KBM-7 (cell line): ENCODE results near the gene MEX3C.

Experiments used
- DNase-seq: peaks from one replicate; pipeline ENCODE4 v3.0.0-alpha.2; 2015
- in situ Hi-C: fragments of 300-500 bp; cut with MboI; formaldehyde crosslinking; loops from 2 replicates; pipeline ENCODE4 v1.14.3; 2020; ENCODE audit warnings: low sequenced_read_pairs, low pct_unique_long_range_greater_than_20kb, mixed read lengths

Gene MEX3C

DNA sequence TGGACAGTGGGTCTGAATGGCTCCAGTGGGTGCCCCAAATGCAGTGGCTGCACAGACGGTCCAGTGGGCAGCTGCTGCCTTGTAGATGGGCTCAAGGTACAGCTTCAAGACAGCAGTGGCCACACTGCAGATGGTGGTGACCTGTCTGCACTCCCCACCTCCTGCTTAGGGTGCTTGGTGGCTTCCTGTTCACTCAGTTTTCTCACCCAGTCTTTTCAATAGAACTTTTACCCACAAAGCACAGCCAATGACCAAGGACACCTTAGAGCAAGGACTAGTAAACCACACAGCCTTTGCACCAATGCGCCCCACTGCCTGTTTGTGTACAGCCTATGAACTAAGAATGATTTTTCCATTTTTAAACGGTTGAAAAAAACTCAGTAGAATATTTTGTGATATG is 34.9 kb downstream of the MEX3C start:
- in situ Hi-C loops = no loop called here

DNA sequence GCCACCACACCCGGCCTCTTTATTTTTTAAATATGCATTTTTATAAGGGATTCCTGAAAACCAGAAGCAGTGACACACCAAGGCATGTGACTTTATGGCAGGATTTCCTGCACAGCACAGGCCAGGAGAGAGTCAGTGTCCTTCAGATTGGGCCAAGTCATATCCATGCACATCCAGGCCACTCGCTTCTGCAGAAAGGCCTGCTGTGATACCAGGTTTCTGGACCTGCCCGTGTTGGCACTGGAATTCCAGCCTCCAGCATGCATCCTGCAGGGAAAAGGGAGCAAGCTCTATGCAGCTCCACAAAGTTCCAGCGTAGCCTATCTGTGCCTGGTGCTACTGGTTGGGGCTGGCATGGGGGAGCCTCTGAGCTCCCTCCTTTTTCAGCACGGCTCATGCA is 36.8 kb downstream of the MEX3C start:
- in situ Hi-C loops = no loop called here
- no peak for DNase-seq

More for the DNA sequence above, 34.9 kb downstream of the MEX3C start:
- no peak for DNase-seq

DNA sequence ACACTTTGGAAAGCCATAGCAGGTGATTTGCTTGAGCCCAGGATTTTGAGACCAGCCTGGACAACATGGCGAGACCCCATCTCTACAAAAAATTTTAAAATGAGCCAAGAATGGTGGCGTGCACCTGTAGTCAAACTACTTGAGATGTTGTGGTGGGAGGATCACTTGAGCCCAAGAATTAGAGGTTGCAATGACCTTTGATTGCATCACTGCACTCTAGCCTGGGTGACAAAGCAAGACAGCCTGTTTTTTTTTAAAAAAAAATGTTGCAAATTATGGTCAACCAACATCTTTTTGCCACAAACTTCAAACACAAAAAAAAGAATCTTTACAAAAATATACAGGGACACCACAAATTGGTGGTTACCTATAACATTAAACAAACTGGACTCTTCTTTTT is 40.3 kb downstream of the MEX3C start:
- DNase-seq = no peak
- in situ Hi-C loops = no loop called here

DNA sequence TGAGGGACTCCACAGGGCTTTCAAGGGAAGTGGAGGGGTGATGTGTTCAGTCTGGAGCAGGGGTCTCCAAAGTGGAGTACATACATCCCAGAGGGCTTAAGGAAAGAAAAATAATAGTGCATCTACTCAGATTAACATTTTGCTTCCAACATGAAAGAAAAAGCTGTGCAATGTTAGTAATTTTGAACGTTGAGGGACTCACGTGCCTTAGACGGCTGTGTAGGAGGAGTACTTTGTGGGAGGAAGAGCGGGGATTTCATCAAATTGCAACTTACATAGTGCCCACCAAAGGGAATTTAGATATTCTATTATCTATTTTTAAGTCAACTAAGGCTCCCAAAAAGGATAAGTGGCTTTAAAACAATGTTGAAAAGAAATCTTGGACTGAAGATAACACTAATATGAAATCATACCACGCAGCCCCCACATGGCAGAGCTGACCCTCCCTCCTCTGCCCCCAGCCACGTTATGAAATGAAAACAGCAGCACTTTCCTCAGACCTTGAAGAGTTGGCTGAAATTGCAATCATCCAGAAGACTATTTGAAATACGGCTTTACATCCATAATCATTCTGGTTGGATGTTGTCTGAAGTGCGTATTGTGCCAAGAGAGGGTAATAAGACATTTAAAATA is 42.9 kb downstream of the MEX3C start:
- no peak for DNase-seq
- in situ Hi-C loops = no loop called here

DNA sequence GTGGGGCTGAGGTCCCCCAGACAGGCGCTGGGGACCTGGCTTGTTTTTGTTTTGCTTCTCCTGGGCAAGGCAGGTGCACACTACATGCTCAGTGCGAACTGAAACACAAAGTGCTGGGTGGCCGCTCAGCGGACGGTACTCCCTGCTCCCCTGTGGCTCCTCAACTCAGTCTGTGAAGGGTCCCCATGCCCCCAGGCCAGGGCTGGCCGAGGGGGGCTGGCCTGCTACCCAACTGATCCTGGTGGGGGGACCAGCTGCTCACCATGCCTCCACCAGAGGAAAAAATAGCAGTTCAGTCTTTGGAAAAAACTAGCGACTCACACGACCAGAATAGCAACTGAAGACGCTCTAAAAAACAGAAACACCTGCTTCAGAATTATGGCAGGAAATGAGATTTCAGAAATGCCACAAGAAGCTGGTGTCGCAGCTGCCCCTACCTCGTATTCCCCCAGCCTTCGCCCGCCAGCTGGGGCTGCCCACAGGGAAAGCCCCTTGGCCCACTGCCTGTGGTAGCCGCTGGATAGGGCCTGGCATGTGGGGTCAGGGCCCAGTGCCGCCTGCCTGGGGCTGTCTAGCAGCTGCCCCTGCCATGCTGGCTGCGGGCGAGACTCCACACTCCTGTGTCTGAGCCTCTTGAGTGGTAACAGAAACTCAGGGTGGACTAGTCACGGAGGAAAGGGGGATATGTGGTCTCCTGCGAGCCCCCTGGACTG is 43.7 kb downstream of the MEX3C start:
- peak; percentile 11 for DNase-seq
- in situ Hi-C loops = no loop called here

DNA sequence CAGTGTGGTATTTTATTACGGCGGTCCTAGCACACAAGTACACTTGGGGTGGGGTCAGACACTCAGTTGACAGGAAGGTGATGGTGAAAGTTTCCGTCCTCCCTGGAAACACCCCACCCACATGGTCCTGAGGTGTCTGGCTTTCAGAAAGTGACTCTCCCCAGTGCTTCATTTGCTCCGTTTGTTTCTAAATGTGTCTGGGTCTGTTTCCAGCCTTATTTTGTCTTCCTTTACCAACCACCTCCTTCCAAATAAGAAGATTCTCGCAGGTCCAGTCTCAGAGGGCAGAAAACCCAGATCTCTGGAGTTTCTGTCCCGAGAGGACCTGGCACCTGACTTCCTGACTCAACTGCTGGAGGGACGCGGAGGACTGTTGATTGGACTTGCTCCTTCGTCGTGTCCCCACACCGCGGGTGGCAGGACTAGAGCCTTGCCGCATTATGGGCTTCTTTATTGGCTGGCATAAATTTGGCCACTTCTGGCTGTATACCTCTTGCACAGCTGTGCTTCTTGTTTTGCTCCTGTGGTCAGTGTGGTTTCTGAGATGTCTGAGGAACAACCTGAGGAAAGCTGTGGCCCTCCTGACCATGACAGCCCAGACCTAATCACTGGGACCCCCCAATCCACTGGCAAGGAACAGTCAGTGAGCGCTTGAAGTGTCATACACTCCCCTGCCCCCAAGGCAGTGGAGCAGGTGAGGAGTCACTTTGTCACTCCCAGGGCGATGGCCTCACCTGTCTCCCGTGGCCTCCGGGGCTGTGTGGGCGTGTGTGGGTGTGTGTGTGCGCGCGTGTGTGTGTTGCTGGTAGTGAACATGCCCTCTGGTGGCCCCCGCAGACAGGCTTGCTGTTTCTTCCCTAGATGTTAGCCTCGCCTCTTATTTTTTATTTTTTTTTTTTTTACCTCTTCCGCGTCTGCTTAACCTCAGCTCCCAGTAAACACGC is 45.6 kb downstream of the MEX3C start:
- in situ Hi-C loops = no loop called here
- DNase-seq = peak; percentile 24

DNA sequence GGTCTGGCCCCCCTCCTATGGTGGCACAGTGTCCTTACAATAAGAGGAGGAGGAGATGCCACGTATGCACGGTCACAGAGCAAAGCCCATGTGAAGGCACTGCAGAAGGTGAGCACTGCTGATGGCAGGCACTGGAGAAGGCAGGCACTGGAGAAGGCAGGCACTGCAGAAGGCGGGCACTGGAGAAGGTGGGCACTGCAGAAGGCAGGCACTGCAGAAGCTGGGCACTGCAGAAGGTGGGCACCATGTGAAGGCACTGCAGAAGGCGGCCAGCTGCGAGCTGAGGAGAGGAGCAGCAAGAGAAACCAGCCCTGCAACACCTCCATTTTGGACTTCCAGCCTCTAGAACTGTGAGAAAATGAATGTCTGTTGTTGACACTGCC is 46.3 kb downstream of the MEX3C start:
- DNase-seq = no peak
- in situ Hi-C loops = no loop called here

DNA sequence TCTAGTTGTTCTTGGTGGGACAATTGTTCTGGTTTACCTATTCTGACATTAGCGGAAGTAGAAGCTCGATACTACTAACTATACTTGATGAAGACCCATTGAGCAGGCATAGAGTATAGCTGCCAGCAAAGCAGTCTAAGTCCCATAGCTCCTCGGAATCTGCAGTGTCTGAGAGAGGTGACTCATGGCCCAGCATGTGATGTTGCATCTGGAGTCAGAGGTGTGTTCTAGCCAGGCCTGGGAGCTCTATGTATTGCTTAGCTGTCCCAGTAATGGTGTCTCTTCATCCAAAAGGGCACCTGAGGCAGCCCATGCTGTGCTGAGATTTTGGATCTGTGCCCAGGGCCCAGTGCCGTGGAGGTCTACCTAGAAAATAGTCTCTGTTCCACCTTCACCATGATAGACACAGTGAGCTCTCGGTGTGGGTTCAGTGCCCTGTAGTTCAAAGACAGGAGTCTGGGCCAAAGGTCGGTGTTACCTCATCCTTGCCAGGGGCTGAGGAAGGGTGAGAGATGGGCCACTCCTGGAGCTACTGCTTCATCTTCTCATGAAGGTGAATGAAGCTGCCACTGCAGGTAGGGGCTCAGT is 47.3 kb downstream of the MEX3C start:
- in situ Hi-C loops = no loop called here
- DNase-seq = no peak

DNA sequence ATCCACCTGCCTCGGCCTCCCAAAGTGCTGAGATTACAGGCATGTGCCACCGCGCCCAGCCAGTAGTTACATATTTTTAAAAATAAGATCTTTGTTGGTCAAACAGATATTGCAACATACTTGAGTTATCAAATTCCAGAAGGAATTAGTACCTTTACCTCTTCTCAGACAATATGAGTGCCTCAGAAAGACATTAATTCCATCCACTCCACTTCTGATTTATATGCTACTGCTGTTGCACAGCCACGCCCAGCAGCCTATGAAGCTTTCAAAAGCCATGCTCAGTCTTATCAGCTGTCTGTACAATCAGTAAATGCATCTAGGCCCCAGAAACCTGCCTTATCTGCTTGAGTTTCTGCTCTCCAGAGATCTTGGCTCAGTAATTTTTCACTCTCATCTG is 47.8 kb downstream of the MEX3C start:
- in situ Hi-C loops = no loop called here

DNA sequence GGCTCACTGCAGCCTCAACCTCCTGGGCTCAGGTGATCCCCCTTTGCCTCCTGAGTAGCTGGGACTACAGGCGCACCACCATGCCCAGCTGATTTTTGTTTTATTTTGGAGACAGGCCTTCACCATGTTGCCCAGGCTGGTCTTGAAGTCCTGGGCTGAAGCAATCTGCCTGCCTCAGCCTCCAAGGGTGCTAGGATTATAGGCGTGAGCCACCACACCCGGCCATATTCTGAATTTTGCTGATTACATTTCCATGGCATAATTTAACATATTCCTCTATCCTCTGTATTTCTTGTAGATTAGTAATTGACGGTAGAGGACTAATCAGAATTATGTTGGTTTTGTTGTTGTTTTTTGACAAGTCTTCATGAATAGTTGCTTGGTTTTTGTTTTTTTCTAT is 50.6 kb downstream of the MEX3C start:
- in situ Hi-C loops = no loop called here
- no peak for DNase-seq

More for the DNA sequence above, 47.8 kb downstream of the MEX3C start:
- no peak for DNase-seq

DNA sequence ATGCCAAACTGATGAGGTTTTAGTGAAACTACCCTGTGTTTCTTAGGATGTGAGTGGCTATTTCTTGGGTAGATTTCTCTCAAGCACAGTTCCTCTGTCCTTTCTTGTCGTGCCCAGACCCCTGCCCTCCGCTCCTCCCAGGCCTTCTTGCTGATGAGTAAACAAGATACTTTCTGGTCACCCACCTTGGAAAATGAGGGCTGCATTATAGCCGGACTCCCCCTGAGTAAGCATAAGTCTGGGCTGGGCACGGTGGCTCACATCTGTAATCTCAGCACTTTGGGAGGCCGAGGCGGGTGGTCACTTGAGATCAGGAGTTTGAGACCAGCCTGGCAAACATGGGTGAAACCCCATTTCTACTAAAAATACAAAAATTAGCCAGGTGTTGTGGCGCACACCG is 58.5 kb downstream of the MEX3C start:
- DNase-seq = no peak
- in situ Hi-C loops = no loop called here

DNA sequence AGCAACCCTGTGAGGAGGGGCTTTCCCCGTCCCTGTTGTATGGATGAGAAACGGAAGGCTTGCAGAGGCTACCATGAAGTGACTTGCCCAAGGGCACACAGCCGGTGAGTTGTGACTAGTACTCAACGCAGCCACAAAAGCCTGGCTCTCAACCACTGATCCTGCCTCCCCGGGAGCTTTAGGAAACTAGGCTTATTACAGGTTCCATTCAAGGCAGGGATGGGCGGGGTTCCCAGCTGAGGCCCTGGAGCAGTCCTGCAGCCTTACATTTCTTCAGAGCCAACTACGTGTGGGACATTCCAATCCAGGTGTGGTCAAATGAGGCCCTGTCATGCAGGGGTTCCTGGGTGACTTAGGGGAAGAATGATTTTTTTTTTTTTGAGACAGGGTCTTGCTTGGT is 59.6 kb downstream of the MEX3C start:
- no peak for DNase-seq
- in situ Hi-C loops = no loop called here

DNA sequence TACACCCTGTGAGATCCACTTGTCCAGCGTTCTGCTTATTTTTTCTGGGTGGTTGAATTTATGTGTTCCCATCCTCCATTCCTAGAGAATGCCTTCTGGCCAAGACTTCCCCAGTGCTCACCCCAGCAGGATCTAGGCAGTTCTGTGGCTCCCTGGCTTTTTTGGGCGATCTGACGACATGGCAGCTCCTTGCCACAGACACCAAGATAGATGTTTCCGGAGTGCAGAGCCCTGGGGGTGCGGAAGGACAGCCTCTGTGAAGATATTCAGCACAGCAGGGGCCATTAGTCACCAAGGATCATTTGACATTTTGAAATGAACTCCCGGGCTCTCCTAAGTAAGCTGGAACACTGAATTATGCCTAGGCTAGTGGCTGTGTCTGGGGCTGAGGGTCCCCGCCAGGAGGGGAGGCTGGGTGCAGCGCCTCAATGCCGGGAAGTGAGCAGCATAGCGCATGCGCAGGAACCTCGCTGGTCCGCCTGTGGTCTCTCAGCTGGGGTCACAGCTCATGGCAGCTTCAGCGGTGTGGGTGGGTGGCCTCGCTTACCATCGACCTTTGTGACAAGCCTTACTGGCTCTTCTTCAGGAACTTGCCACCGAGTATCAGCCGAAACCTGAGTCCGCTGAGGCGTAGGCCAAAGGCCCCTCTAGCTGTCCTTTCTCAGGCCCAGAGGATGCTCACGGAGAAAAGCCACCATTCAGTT is 60.3 kb downstream of the MEX3C start:
- DNase-seq = no peak
- in situ Hi-C loops = no loop called here

DNA sequence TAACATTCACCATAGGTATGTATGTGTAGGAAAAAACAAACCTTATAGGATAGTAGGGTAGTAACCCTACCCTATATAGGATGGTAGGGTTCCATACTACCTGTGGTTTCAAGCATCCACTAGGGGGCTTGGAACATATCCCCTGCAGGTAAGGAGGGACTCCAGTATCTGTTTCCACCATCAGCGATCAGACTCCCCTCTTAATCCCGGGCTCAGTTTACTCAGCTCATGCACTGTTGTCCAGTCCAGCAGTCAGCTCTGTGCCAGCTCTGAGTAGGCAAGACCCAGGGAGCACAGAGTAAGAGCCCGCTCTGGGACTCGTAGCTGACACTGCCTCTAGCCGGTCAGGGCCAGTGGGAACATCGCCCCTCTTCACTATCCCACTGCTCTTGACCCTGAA is 61.7 kb downstream of the MEX3C start:
- in situ Hi-C loops = no loop called here
- no peak for DNase-seq

DNA sequence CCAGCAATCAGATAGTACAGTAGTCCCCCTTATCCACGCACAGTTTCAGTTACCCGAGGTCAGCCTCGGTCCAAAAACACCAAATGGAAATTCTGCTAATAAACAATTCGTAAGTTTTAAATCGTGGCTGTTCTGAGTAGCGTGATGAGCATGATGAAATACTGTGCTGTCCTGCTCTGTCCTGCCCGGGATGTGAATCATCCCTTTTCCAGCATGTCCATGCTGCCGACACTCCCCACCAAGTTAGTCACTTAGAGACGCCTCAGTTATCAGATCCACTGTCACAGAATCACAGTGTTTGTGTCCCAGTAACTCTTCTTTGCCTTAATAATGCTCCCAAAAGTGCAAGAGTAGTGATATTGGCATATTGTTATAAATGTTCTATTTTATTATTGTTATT is 62.1 kb downstream of the MEX3C start:
- DNase-seq = no peak
- in situ Hi-C loops = no loop called here

DNA sequence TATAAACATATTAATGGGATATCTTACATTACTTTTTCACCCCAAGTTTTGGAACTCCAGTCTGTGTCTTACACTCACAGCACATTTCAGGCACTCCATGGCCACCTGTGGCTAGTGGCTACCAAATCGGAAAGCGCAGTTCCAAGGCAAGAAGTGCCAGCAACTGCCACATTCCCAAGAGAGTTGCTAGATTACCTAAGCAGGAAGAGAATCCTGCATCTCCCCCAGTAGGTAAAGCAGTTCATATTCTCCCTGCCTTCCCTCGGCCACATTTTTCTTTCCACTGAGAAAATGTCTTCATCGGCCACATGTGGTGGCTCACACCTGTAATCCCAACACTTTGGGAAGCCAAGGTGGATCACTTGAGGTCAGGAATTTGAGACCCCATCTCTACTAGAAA is 62.8 kb downstream of the MEX3C start:
- no peak for DNase-seq
- in situ Hi-C loops = no loop called here

DNA sequence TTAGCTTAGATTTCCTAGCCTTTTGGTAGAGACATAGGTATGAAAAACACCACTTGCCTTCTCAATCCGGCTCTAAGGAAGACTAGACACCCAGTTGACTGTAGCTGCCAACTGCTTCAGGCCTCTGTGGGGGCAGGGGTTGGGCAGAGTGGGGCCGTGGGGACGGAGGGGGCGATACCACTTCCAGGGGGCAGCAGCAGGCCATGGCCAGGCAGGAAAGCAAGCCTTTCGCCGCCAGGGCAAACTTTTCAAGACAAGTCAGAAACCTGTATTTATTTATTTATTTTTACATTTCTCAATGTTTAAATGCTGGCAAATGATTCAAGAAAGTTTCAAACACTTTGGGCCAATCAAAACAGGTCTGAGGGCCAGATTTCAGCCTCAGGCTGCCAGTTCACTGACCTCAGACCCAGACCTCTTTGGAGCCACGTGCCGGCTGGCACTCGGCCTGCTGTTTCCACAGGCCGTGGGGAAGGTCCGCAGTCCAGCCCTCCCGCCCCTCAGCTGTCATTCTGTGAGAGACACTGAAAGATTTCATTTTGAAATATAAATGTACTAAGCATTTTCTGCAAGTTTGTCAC is 63.8 kb downstream of the MEX3C start:
- no peak for DNase-seq
- in situ Hi-C loops = no loop called here

DNA sequence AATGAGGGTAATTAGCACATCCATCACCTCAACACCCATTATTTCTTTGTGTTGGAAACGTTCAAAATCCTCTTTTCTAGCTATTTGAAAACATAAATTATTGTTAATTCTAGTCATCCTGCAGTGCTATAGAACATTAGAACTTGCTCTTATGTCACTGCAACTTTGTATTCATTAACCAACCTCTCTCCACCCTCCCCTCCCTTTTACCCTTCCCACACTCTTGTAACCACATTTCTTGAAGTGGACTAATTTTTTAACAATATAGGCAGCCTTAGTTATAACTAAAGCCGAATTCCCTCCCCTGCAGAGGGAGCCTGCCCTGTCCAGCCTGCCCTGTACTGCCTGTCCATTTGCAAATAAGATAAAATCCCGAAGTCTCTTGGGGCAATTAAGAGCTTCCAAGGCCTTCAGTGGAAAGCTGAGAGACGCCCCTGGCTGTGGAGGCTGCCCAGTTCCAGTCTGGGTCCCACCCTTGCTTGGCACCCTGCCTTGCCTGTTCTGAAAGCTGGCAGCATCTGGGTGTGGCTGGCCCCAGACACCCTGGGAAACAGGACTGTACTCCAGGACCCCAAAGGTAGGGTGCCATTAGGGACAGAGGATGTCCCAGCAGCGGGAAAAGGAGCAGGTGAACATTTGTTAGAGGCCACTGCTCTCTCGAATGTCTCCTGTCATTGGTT is 65.1 kb downstream of the MEX3C start:
- no peak for DNase-seq
- in situ Hi-C loops = no loop called here
